ENCODE results near the gene VAT1.
"Not testable (repeated sequence)": the region's sequence is repeated elsewhere in the genome, so short reads cannot be mapped to it uniquely, and the experiment has no call there.

The VAT1 gene

DNA sequence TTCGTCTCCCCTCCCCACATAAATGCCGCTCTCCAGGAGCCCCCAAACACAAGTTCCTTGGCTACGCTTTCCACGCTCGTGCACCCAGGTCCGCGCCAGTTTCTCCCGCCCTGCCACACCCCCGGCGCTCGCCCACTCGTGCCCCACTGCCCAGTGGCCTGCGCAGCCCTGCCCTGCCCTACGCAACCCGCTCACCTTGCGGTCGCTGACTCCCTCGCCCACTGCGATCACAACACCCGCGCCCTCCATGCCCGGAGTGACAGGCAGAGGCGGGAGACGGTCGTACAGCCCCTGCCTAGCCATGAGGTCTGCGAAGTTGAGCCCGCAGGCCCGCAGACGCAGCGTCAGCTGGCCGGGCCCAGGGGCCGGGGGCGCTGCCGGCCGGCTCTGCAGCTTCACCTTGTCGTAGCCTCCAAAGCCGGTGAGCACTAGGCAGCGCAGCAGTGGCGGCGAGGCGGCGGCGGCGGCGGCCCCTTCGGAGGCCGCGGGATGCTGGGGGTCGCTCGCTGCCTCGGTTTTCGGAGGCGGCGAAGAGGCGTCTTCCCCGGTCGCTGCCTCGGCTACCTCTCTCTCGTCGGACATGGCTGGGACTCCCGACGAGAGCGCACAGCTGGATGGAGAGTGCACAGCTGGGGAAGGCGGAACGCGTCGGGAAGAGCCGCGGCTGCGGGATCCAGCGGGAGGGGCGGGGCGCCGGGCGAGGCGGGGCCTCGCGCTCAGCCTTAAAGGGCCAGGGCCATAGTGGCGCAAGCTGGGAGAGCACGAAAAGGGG, at the start of gene VAT1:
VAT1 (minus strand) TSS at position 645 of the 772 bp plus-strand sequence; CDS start at position 582, 63 bp downstream.
- DNase-seq = peak; percentile 69

DNA sequence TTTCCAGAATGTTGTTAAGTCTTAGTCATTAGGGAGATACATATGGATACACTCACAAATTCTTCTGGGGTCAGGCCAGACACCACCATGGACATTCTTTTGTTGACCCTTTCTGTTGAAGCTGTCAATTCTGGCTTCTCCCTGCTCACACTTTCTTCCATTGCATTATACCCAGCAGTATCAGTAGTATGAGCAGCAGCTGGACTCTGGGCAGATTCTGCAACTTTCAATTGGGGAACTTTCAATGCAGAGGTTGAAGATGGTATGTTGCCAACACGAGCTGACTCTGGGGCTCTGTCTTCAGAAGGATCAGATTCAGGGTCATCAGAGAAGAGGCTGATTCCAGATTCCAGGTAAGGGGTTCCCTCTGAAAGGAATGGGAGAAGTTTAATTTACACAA, 48.7 kb upstream of the VAT1 start:
- DNase-seq = no peak

DNA sequence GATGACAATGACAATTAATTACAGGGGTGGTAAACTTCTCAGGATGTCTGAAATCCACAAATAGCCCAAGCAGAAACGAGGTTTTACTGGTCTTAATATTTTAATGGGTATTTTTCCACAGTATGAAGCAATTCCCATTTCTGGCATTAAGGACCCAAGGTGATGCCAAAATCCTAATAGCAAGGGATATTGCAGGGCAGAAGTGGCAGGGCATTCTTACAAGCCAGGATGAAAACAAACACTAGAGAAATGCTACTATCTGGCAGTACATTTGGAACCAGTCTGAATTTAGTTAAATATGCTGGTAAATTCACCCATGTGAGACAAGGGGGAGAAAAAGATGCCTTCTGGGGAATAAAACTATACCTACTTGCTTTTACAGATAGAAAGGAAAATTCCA, 48.1 kb upstream of the VAT1 start:
- no peak for DNase-seq

DNA sequence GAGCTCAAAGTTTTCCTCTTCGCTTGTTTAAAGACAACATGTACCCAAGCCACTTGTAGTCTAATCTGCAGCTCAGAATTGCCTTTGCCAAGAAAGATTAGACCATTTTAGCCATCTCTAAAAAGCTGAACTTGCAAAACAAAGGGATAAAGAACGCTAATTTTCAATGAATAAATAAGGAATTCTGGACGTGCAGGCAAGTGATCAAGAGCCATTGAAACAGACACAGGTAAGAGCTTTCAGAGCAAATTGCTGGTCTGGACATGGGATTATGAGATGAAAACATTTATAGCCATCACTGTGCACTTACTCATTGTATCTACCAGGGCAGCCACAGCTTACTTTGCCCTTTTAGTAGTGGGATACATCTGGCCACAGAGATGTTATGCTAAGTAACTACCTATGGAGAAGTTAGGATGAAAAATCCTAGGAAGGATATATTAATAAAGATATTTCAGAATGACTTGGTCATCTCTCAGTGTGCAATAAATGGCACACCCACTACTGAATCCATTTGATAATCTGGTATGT, 47.2 kb upstream of the VAT1 start:
- no peak for DNase-seq

DNA sequence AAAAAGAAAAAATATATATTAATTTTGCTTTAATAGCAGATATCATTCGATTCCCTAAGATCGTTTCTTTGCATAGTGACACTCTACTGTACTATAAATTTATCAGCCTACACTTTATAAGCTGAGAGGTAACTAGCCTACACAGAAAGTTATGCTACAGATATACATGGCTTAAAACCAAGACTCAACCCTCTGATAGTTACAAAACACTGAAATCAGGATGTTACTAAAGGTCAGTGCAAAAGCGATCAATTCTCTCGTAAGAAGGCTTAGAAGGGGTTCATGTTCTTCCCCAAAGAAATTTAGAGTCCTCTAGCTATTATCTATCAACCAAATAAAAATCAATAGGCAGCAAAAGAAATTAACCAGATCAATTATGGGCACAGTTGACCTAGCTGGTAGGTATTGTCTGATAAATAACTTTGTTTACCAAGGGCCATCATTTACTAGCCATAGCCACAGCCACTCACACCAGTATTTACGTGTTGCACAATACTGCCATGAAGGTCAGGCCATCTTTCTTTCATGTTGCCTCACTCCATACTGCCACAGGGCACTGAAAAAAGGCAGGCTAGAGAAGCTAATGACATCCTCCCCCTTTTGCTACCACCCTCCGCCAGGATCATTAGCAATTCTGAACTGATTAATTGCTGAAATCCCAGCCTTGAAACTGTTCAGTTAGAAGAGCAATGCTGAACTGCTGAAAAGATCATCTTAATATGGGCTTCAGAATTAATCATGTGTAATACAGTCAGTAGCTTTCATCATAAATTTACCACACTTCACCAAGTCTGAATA, 46.6 kb upstream of the VAT1 start:
- no peak for DNase-seq

DNA sequence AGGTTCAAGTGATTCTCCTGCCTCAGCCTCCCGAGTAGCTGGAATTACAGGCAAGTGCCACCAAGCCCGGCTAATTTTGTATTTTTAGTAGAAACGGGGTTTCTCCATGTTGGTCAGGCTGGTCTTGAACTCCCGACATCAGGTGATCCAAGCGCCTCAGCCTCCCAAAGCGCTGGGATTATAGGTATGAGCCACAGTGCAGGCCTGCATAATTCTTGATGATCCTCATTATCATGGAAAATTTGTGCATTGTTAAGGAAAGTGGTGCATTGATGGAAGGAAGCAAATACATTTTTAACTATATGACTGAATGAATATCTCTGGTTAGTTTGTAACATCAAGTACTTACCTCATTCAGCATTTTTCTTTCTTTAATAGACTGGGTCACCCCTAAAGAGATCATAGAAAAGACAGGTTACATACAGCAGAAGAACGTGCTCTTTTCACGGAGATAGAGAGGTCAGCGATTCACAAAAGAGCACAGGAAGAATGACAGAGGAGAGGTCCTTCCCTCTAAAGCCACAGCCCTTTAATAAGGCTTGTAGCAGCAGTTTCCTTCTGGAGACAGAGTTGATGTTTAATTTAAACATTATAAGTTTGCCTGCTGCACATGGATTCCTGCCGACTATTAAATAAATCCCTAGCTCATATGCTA, 40.9 kb upstream of the VAT1 start:
- no peak for DNase-seq

DNA sequence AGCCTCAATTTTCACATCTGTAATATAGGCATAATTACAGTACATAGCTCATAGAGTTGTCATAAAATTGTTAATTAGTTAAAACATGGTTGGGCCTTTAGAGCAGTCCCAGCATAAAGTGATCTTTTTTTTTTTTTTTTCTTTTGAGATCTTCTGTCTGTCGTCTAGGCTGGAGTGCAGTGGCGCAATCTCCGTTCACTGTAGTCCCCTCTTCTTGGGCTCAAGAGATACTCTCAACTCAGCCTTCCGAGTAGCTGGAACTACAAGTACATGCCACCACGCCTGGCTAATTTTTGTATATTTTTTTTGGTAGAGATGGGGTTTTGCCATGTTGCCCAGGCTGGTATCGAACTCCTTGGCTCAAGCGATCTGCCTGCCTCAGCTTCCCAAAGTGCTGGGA, 33.9 kb upstream of the VAT1 start:
- DNase-seq = no peak

DNA sequence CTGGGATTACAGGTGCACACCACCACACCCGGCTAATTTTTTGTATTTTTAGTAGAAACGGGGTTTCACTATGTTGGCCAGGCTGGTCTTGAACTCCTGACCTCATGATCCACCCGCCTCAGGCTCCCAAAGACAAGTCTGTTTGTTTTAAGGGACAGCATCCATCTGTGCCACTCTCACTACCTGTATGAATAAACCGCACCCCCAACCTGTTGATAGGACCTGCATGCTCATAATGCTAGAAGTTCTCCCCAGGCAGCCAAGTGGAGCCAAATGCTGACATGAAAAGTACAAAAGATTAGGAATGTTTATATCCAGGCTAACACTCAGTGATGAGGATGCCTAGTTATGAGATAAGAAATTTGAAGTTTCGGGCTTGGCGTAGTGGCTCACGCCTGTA, 30.8 kb upstream of the VAT1 start:
- not testable (repeated sequence) for DNase-seq

DNA sequence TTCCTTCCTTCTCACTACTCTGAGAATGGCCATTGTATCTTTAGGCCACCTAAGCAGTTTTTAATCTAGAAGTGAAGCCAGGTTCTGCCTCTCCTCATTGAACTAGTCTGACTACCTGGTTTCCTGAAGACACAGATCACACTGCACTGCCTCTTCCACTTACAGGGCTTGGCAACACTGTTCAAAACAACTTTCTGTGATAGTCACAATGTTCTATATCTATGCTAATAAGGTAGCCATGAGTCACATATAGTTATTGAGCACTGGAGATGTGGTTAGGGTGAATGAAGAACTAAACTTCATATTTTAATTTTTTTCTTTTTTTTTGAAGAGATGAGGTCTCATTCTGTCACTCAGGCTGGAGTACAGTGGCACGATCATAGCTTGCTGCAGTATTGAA, 29.8 kb upstream of the VAT1 start:
- DNase-seq = no peak

DNA sequence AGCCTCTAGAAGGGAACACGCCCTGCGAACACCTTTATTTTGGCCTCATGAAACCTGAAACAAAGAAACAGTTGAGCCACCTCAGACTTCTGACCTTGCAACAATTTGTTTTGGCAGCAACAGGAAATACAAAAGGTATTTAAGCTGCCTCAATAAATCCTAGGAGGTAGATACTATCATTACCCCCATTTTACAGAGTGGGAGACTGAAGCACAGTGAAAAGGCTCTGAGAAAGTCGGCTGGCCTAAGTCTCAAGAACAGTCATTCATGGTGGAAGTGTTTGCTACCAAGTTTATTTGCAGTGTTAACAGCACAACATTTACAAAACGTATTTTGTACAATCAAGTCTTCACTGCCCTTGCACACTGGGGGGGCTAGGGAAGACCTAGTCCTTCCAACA, 21.8 kb upstream of the VAT1 start:
- DNase-seq = no peak

DNA sequence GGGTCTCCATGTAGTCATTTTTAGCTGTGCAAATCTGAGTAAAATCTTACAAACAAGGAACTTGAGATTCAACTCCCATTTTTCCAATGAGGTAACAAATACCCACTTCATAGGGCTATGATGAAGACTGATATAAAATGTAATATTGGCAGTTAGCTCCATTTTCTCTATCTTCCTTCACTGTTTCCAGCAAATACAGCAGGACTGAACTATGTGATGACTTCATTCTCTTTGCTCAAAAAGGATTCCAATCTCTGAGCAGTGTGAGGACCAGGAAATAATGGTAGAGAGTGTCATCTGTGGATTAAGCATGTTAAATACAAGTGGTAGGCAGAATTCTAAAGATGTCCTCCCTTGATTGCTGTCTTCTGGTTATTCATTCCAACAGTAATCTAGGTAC, 21.1 kb upstream of the VAT1 start:
- no peak for DNase-seq

DNA sequence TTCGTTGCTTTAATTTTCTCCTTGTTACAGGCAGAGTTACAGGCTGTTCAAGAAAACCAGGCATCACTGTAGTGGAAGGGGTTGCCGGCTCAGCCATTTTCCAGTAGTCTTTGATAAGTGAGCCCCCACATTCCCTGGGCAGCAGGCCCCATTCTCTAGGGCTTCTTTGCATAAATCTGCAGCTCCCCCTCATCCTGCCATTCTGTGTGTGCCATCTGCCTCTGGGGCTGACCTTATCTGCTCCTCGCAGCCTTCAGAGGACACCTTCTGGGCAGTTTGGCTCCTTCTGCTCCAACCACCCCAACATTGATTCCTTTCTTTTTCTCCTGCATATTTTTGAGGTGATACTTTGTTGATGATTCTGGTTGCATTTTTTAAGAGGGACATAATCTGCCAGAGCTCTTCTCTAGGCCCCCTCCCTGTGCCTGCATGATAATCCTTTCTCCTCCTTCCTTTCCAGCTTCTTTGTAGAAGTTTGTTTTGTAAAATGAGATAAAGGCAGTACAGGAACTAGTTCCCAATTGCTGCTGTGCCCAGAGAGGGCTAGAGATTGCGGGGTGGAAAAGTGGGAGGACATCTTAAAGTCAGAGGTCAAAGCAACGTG, 19.9 kb upstream of the VAT1 start:
- no peak for DNase-seq

DNA sequence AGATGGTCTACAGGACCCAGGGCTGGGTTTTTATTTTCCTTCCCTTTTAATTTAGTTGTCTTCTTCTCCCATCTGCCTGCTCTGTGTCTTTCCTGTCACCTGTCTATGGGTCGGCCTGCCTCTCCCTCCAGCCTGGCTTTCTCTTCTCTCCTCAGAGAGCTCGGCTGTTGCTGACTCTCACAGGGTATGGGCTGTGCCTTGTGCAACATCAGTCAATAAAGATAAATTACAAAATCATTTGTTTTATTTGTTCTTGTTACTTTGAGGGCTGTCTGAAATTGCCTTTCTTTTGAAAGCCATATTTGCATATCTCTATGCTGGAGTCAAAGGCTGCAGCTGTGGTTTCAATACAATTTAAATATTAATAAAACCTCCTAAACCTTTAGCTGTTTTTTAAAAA, 18.5 kb upstream of the VAT1 start:
- no peak for DNase-seq

DNA sequence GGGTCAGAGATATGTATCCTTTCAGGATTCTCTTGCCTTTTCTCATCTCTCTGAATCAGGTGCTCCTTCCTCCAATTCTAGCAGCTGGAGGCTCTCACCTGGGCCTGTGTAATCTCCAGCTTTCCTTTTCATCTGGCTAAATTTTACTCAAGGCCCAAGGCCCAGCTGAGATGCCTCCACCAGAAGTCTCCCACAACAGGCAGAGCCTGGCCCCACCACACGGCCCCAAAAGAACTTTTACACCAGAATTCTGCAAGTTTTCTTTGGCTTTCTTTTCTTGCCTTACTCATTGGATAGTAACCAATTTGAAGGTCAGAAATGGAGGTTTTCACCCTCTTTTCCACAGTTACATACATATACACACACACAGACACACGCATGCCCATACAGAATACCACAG, 17.5 kb upstream of the VAT1 start:
- no peak for DNase-seq

DNA sequence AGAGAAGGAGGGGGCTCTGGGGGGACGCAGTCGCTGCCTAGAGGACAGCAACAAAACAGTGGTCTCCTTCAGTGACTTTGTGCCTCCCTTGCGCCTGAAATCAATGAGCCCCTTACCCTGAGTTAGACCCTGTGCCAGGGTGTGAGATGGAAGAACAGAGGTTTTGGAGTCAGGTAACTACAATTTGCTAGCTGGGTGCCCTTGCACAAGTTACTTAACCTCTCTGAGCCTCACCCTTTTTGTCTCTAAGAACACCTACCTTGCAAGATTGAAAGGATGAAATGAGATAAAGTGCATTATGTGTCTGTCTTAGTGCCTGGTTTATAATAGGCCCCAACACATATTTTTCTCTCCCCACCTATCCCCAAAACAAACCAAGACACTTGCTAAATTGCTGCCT, 12.7 kb upstream of the VAT1 start:
- no peak for DNase-seq

DNA sequence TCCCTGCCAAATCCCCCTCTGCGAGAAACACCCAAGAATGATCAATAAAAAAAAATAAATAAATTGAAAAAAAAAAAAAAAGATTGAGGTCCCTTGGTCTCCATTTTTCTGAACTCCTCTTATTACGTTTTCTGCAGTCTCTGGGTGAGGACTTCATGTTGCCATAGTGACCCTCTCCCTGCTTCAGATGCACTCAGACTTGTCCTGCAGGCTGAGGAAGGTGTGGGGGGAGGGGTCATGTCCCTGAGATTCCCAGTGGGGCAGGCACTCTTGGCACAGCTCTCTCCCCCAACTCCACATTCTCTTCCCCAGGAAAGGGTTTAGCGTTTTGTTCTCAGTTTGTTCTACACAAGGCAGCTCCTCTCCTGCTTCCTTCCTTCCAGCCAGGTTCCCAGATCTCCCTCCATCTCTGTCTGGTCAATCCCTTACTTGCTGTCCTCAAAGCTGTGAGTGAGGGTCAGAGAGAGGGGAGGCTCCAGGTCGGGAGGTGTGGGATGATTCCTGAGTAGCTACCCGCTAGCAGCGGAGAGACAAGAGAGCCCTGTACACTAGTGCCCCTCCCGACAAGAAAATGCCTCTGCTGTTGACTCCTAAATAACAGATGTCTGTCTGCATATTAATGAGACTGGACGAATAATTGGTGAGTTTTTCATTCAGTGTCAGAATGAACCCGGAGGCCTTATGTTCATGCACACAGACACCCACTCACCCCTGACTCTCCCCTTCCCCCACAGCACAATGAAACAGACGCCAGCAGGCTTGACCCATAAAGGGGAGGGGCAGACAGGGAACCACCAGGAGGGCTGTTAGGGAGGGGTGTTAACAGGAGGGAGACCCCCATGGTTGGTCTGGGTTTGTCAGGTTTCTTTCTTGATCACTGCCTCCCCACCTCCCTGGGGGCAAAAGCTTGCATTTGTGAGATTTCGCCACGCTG, 12.0 kb upstream of the VAT1 start:
- DNase-seq = no peak

DNA sequence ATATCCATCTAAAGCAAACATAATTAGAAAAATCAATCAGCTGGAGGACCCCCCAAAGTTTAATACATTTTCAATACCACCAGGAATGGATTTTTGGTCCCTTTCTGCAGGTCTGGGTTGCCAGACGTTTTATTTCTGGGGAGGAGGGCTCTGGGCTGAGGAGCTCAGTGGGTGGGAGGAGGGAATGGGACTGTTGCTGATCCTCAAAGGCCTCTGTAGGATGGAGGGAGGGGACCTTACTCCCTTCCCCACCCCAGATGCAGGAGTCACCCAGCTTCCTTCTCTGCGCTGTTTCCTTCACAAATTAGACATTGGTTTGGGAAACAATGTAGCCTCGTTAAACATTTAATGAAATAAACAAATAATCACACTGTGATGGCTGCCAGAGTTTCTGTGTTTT, 9.5 kb upstream of the VAT1 start:
- DNase-seq = no peak

DNA sequence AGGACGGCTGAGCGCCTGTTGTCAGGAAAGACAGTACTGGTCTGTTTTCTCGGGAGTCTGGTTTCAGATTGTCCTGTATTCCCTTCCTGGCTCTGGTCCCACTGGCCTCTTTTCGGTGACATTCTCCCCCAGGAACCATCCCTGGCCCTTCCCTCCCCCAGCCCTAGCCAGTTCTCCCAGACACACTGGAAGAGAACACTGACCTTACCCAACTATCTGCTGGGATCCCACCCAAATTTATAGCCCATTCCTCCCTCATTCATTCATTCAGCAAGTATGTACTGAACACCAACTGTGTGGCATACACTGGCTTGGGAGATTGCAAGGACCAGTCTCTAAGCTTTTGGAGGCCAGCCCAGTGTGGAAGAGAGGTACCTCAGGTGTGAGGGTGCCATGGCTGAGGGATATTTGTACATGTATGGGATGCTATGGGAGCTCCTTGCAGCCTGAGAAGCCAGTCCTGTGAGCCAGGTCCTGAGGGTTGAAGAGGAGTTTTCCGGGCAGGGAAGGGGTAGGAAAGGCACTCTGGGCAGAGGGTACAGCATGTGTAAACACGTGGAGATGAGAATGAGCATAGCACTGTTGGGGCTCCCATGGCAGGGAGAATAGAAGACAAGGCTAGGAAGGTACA, 8.1 kb upstream of the VAT1 start:
- DNase-seq = no peak

DNA sequence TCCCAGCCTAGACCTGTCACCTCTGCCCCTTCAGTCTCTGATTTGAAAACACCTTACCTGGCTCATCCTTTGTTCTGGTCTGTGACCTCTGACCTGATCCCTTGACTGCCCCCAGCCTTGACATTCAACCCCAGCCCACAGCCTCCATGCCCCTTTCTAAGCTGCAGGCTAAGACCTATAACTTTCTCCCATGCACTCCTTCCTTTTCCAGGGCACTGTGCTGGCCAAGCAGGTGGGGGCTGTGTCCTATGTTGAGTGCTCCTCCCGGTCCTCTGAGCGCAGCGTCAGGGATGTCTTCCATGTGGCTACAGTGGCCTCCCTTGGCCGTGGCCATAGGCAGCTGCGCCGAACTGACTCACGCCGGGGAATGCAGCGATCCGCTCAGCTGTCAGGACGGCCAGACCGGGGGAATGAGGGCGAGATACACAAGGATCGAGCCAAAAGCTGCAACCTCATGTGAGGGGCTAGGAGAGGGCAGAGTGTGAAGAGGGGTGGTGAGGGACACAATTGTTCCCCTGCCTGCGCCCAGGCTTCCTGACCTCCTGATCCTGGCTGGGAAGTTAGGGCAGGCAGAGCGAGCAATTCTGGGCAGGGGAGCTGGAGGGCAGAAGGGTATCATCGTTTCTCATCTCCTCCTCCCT, 6.2 kb upstream of the VAT1 start:
- DNase-seq = no peak

DNA sequence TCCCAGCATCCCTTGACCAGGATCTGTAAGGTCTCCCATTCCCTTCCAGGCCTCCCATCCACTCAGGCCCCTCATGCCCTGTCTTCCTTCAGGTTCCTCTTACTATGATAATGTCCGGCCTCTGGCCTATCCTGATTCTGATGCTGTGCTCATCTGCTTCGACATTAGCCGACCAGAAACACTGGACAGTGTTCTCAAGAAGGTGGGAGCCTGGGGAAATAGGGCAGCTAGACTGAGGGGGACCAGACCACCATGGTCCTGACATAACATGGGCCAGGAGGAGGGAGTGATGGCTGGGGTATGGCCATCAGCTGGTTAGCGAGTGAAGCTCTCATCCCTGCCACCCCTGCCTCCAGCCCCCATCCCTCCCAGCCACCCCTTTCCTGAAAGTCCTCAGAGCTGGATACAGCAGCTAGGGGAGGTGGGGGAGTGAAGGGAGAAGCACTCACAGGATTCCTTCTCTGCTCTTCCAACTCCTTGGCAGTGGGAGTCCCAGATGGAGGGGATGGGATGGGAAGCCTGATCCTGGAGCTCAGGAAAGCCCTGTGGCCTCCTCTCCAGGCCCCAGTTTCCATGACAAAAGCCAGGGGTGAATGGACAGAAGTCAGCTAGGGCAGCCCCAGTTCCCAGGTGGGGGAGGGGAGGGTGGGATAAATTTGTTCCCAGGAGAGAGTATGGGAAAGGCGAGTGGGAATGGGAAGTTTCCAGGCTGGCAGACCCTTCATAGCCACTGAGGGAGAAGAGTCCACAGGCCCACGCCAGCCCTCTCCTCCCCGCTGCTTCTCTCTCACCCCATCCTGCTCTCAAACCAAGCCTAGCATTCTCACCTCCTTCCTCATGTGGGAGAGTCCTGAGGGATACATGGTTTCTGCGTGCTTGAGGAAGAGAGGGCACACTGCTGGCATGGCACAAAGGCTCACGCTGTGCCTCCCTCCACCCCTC, 5.2 kb upstream of the VAT1 start:
- DNase-seq = no peak
